Large intestine (tissue), 3 donors: ENCODE data around the gene SLMAP. TPM values are rescaled to one million over a fixed set of nuclear protein-coding genes. Genes with fewer than 3 reads are reported as not detected.
A peak's percentile ranks its signal among the peaks of the same experiment; 100 is the strongest.

Experiments used
- DNase-seq, 2 donors: peaks; one replicate each; pipeline versions ENCODE4 v3.0.0 to v3.0.0-alpha.2; 2013
- H3K27ac ChIP-seq: one replicate; pipeline ENCODE4 v1.5.1; 2013; ENCODE audit warnings: low read length
- H3K27me3 ChIP-seq: 2 replicates; pipeline ENCODE4 v1.6.1; 2013; ENCODE audit warnings: low read length; ENCODE audit not compliant: control insufficient read depth, insufficient read depth
- H3K36me3 ChIP-seq: 2 replicates; pipeline ENCODE4 v1.6.1; 2013; ENCODE audit warnings: low read length; ENCODE audit not compliant: control insufficient read depth, insufficient read depth
- H3K4me1 ChIP-seq: one replicate; pipeline ENCODE4 v1.6.1; 2013; ENCODE audit warnings: low read length; ENCODE audit not compliant: control insufficient read depth, insufficient read depth
- H3K4me3 ChIP-seq: one replicate; pipeline ENCODE4 v1.5.1; 2013; ENCODE audit warnings: low read length
- H3K9me3 ChIP-seq: one replicate; pipeline ENCODE4 v1.6.1; 2013; ENCODE audit warnings: mild to moderate bottlenecking, low read depth, low read length, moderate library complexity; ENCODE audit not compliant: control insufficient read depth
- WGBS: methylation state at CpG from one replicate; pipeline ENCODE4 v1.1.5; 2013; ENCODE audit warnings: low lambda C conversion rate; ENCODE audit not compliant: insufficient coverage; 5-methylcytosine and 5-hydroxymethylcytosine counted together
- polyA plus RNA-seq: library from polyadenylated mRNA; unstranded; fragments of 120-200 nt; gene quantifications from one replicate; pipeline ENCODE4 v1.2.1, GENCODE V29; 2013

The SLMAP gene
- polyA plus RNA-seq, 1 donor: 90.5 TPM

- no peak for DNase-seq
- Histone ChIP-seq H3K4me1 (peaks cover 8% of the 10 kb centered on the region), H3K9me3 (no peaks in the 10 kb centered on the region), H3K27me3 (no peaks in the 10 kb centered on the region), H3K4me3 (no peak overlapping the region), H3K36me3 (no peaks in the 10 kb centered on the region), H3K27ac (no peak overlapping the region)
- no CpG with 5 or more reads among the region's 1 CpG for WGBS
Measured at GRCh38 chr3:57826245-57826951, 70.3 kb downstream of the SLMAP start.

DNA sequence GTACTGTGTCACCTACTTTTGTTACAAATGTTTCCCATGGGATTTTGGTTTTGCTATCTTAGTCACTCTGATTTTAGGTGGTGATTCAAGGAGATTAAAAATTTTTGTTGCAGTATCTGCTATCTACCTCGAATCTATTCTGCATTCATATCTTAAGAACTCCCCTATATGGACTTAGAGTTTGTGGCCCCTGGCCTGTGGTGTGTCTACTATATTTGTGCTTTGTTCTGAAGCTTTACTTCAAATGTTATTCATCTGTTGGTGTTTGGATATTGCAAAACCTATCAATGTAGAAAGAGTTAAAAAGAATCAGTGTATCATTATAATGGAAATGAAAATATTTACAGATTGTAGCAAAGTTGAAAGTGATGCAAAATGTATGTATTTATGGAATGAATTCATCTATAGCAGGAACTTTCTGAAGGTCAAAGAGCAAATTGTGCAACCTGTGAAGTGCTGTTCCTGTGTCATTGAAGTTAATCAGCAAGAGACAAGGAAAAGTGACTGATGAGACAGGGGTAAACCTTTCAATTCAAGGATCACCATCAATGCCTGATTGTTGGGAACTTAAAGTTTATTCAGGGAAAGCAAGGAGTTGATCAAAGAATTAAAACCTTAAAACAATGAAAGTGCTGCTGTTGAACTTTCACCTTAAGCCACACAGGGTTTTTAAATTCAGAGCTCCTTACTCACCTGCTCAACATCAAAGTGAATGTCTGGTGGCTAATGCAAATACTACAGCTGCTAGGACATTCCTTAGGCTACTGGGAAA lies 71.0 kb downstream of the SLMAP start:
- DNase-seq: peak; percentile 55 to 76
- H3K27me3 ChIP-seq: no peaks in the 10 kb centered on the region
- peaks cover 8% of the 10 kb centered on the region for H3K4me1 ChIP-seq
- H3K4me3 ChIP-seq: no peak overlapping the region
- H3K36me3 ChIP-seq: peaks cover 4% of the 10 kb centered on the region
- WGBS: no CpG with 5 or more reads among the region's 1 CpG
- H3K9me3 ChIP-seq: no peaks in the 10 kb centered on the region
- no peak overlapping the region for H3K27ac ChIP-seq

DNA sequence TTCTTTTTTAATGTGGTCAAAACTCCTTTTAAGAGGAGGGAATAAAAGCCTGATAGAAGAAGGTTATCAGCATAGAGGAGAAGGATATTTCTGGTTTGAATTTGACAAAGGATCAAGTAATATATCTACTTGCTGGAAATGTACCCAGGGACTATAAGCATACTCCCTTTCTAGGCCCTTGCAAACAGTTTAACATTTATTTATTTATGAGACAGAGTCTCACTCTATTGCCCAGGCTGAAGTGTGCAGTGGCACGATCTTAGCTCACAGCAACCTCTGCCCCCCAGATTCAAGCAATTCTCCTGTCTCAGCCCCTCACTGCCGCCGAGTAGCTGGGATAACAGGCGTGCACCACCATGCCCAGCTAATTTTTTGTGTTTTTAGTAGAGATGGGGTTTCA lies 71.6 kb downstream of the SLMAP start:
- Histone ChIP-seq H3K4me1 (peaks cover 8% of the 10 kb centered on the region), H3K4me3 (no peak overlapping the region), H3K36me3 (peaks cover 5% of the 10 kb centered on the region), H3K27me3 (no peaks in the 10 kb centered on the region), H3K27ac (no peak overlapping the region), H3K9me3 (no peaks in the 10 kb centered on the region)
- no CpG with 5 or more reads among the region's 4 CpGs for WGBS
- no peak for DNase-seq

DNA sequence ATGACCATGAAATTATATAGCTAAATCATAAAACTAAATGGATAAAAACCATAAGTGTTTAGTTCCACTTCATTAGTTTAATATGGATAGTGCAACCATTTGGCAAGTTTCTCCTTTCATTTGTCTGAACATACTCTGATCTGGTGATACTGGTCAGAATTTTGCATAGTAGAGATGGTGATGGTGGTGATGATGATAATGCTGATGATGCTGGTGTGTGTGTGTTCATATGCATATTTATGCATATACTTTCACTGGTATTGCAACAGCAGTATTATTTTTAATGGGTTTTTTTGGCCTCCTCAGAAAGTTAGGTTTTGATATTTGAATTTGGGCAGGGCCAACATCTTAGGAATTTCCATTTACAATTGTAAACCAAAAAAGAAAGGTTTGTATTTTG lies 76.4 kb downstream of the SLMAP start:
- no peak for DNase-seq
- H3K27ac ChIP-seq: no peak overlapping the region

DNA sequence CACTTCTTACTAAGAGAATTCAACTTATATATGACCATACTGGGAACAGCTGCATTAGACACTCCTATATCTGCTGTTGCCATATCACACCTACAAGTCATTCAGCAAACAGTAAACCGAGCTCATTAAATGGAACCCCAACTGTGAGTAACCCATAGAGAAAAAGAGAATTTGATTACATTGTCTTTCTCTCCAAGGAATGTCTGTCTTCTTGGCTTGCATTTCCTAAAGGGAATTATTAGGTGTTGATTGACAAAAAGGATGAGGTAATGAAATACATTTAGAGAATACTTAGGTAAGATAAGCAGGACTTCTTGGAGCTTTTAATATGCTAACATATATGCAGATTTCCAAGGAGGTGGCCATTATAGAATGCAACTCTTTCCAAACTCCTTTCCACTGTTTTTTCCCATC lies 76.8 kb downstream of the SLMAP start:
- no peaks in the 10 kb centered on the region for H3K27me3 ChIP-seq
- no peak overlapping the region for H3K4me3 ChIP-seq
- WGBS: 80% methylated on average over 1 of the region's 1 CpG
- no peak for DNase-seq
- no peak overlapping the region for H3K27ac ChIP-seq
- H3K36me3 ChIP-seq: peaks cover 9% of the 10 kb centered on the region
- H3K9me3 ChIP-seq: no peaks in the 10 kb centered on the region
- peaks cover 2% of the 10 kb centered on the region for H3K4me1 ChIP-seq

More for the DNA sequence above, 76.4 kb downstream of the SLMAP start:
- Histone ChIP-seq H3K4me3 (no peak overlapping the region), H3K36me3 (peaks cover 9% of the 10 kb centered on the region), H3K27me3 (no peaks in the 10 kb centered on the region), H3K9me3 (no peaks in the 10 kb centered on the region), H3K4me1 (peaks cover 6% of the 10 kb centered on the region)

GRCh38 chr3:57833763-57834162 lies 77.7 kb downstream of the SLMAP start:
- no peaks in the 10 kb centered on the region for H3K9me3 ChIP-seq
- no peak overlapping the region for H3K4me3 ChIP-seq
- no peaks in the 10 kb centered on the region for H3K27me3 ChIP-seq
- no peak overlapping the region for H3K27ac ChIP-seq
- DNase-seq: no peak
- no CpG with 5 or more reads among the region's 1 CpG for WGBS
- no peaks in the 10 kb centered on the region for H3K4me1 ChIP-seq
- peaks cover 9% of the 10 kb centered on the region for H3K36me3 ChIP-seq

DNA sequence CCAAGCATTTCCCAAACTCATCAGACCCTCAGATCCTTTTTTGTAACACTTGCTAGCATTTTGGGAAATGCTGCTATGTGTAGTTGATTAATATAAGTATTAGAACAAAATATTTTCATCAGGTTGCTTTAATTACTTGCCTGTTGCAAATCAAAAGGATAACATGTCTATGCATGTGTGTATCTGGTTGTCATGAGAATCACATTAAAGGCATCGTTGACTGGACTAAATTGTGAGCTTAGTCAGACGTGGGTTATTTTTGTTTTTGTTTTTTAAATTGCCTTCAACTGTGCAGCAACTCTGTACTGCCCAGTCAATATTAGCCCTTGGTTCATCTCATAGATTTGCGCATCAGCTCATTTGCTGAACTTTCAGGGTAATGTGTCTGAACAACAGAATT lies 81.6 kb downstream of the SLMAP start:
- no peak for DNase-seq
- no CpG with 5 or more reads among the region's 3 CpGs for WGBS

GRCh38 chr3:57838627-57839026 lies 82.5 kb downstream of the SLMAP start:
- H3K4me1 ChIP-seq: no peaks in the 10 kb centered on the region
- H3K9me3 ChIP-seq: no peaks in the 10 kb centered on the region
- H3K27me3 ChIP-seq: no peaks in the 10 kb centered on the region
- H3K36me3 ChIP-seq: no peaks in the 10 kb centered on the region
- DNase-seq: no peak
- no CpG with 5 or more reads among the region's 3 CpGs for WGBS
- no peak overlapping the region for H3K4me3 ChIP-seq
- no peak overlapping the region for H3K27ac ChIP-seq

More for the DNA sequence above, 81.6 kb downstream of the SLMAP start:
- Histone ChIP-seq H3K4me1 (no peaks in the 10 kb centered on the region), H3K36me3 (peaks cover 5% of the 10 kb centered on the region), H3K4me3 (no peak overlapping the region), H3K9me3 (no peaks in the 10 kb centered on the region), H3K27ac (no peak overlapping the region), H3K27me3 (no peaks in the 10 kb centered on the region)

- no peaks in the 10 kb centered on the region for H3K27me3 ChIP-seq
- no peaks in the 10 kb centered on the region for H3K9me3 ChIP-seq
- no peaks in the 10 kb centered on the region for H3K36me3 ChIP-seq
- no CpG with 5 or more reads among the region's 1 CpG for WGBS
- no peak overlapping the region for H3K4me3 ChIP-seq
- no peaks in the 10 kb centered on the region for H3K4me1 ChIP-seq
- no peak overlapping the region for H3K27ac ChIP-seq
- DNase-seq: no peak
Measured at GRCh38 chr3:57840473-57840872, 84.4 kb downstream of the SLMAP start.

DNA sequence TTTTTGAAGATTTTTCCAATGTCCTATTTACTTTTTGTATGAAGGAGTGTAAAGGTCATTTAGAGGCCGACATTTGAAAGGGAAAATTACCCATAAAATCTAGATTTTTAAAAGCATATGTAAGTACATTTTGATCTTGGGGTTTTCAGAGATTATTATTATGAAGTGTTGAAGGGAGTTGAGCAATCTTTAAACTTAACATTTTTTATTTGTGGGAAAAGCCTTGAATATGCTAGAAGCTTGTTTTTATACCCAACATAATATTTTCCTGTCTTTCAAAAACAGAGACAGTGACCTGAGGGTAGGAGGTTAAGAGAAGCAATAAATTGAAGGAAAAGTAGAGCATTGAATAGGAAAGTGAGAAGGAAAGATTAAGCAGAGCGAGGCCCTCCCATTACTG lies 85.7 kb downstream of the SLMAP start:
- no peak overlapping the region for H3K27ac ChIP-seq
- H3K4me3 ChIP-seq: no peak overlapping the region
- no peaks in the 10 kb centered on the region for H3K9me3 ChIP-seq

More for the DNA sequence above, 85.7 kb downstream of the SLMAP start:
- Histone ChIP-seq H3K27me3 (no peaks in the 10 kb centered on the region), H3K36me3 (no peaks in the 10 kb centered on the region), H3K4me1 (no peaks in the 10 kb centered on the region)
- DNase-seq: no peak
- no CpG with 5 or more reads among the region's 2 CpGs for WGBS
